Measurements from ENCODE around the gene OPCML.

Gene OPCML

GRCh38 chr11:133154076-133154475, 378.2 kb downstream of the OPCML start:
- DNase-seq: no peak
- Histone ChIP-seq H2AFZ (ENCODE audit: low read length) (no peak overlapping the region), H3K4me1 (ENCODE audit: low read length) (no peaks in the 10 kb centered on the region), H3K9me2 (replicated peaks; ENCODE audit: insufficient read depth, low read length) (no peaks in the 10 kb centered on the region), H3K4me2 (ENCODE audit: low read depth, low read length) (no peak overlapping the region), H3K79me2 (ENCODE audit: low read length) (no peaks in the 10 kb centered on the region), H3K36me3 (replicated peaks; ENCODE audit: insufficient read depth, low read length) (no peaks in the 10 kb centered on the region), H3F3A (ENCODE audit: insufficient read depth, low read length) (no peaks in the 10 kb centered on the region), H4K20me1 (ENCODE audit: insufficient read depth, low read length) (no peaks in the 10 kb centered on the region), H3K27ac (ENCODE audit: low read length) (no peak overlapping the region), H3K9me3 (replicated peaks; ENCODE audit: insufficient read depth, low read length) (no peaks in the 10 kb centered on the region), H3K4me3 (ENCODE audit: low read length) (no peak overlapping the region), H3K9ac (ENCODE audit: low read length) (no peak overlapping the region), H3K27me3 (replicated peaks; ENCODE audit: insufficient read depth, low read length) (no peaks in the 10 kb centered on the region)
- TF ChIP-seq CTCF (IDR thresholded peaks at IDR 0.05; ENCODE audit: low read length): no peak
- no peak for TF ChIP-seq EZH2phosphoT487 (IDR thresholded peaks at IDR 0.05; ENCODE audit: low read length)
- no peak for TF ChIP-seq EZH2 (optimal IDR thresholded peaks at IDR 0.05; ENCODE audit: low read depth, low read length)

- no peak overlapping the region for H2AFZ ChIP-seq (ENCODE audit: low read length)
- no peaks in the 10 kb centered on the region for H3K79me2 ChIP-seq (ENCODE audit: low read length)
- H3K27me3 ChIP-seq (replicated peaks; ENCODE audit: insufficient read depth, low read length): no peaks in the 10 kb centered on the region
- no peak overlapping the region for H3K9ac ChIP-seq (ENCODE audit: low read length)
- no peaks in the 10 kb centered on the region for H3K4me1 ChIP-seq (ENCODE audit: low read length)
- H3K27ac ChIP-seq (ENCODE audit: low read length): no peak overlapping the region
- TF ChIP-seq EZH2phosphoT487 (IDR thresholded peaks at IDR 0.05; ENCODE audit: low read length) (no peak), EZH2 (optimal IDR thresholded peaks at IDR 0.05; ENCODE audit: low read depth, low read length) (no peak), CTCF (IDR thresholded peaks at IDR 0.05; ENCODE audit: low read length) (no peak)
- H3K9me2 ChIP-seq (replicated peaks; ENCODE audit: insufficient read depth, low read length): no peaks in the 10 kb centered on the region
- no peak overlapping the region for H3K4me2 ChIP-seq (ENCODE audit: low read depth, low read length)
- DNase-seq: no peak
- H3K4me3 ChIP-seq (ENCODE audit: low read length): no peak overlapping the region
- H4K20me1 ChIP-seq (ENCODE audit: insufficient read depth, low read length): no peaks in the 10 kb centered on the region
- H3F3A ChIP-seq (ENCODE audit: insufficient read depth, low read length): no peaks in the 10 kb centered on the region
- H3K36me3 ChIP-seq (replicated peaks; ENCODE audit: insufficient read depth, low read length): no peaks in the 10 kb centered on the region
- no peaks in the 10 kb centered on the region for H3K9me3 ChIP-seq (replicated peaks; ENCODE audit: insufficient read depth, low read length)
These were observed 379.3 kb downstream of the OPCML start for GRCh38 chr11:133153031-133153430.

GRCh38 chr11:133149698-133150097, 382.6 kb downstream of the OPCML start:
- no peaks in the 10 kb centered on the region for H3K9me3 ChIP-seq (replicated peaks; ENCODE audit: insufficient read depth, low read length)
- no peaks in the 10 kb centered on the region for H3K36me3 ChIP-seq (replicated peaks; ENCODE audit: insufficient read depth, low read length)
- no peaks in the 10 kb centered on the region for H4K20me1 ChIP-seq (ENCODE audit: insufficient read depth, low read length)
- no peaks in the 10 kb centered on the region for H3K79me2 ChIP-seq (ENCODE audit: low read length)
- TF ChIP-seq CTCF (IDR thresholded peaks at IDR 0.05; ENCODE audit: low read length) (no peak), EZH2 (optimal IDR thresholded peaks at IDR 0.05; ENCODE audit: low read depth, low read length) (no peak), EZH2phosphoT487 (IDR thresholded peaks at IDR 0.05; ENCODE audit: low read length) (no peak)
- H3K4me1 ChIP-seq (ENCODE audit: low read length): no peaks in the 10 kb centered on the region
- no peak overlapping the region for H3K4me3 ChIP-seq (ENCODE audit: low read length)
- H3K27me3 ChIP-seq (replicated peaks; ENCODE audit: insufficient read depth, low read length): no peaks in the 10 kb centered on the region
- H2AFZ ChIP-seq (ENCODE audit: low read length): no peak overlapping the region
- no peak overlapping the region for H3K27ac ChIP-seq (ENCODE audit: low read length)
- no peak overlapping the region for H3K4me2 ChIP-seq (ENCODE audit: low read depth, low read length)
- H3K9ac ChIP-seq (ENCODE audit: low read length): no peak overlapping the region
- H3K9me2 ChIP-seq (replicated peaks; ENCODE audit: insufficient read depth, low read length): no peaks in the 10 kb centered on the region
- no peaks in the 10 kb centered on the region for H3F3A ChIP-seq (ENCODE audit: insufficient read depth, low read length)
- no peak for DNase-seq
